GM12865 (cell line): ENCODE measurements around the gene HSD11B1L.
A peak's percentile ranks its signal among the peaks of the same experiment; 100 is the strongest.

ENCODE experiments used
- DNase-seq: peaks from one replicate; pipeline ENCODE4 v3.0.0; 2010; ENCODE audit warnings: low read depth
- H3K4me3 ChIP-seq: 2 replicates; pipeline ENCODE4 v1.5.1; 2011; ENCODE audit warnings: mild to moderate bottlenecking, low read depth, low read length, control low read depth
- TF ChIP-seq, protein P1 (sequence below): IDR thresholded peaks from 2 replicates; pipeline ENCODE4 v1.5.1; 2011; ENCODE audit warnings: low read length, control low read depth, low read depth, inconsistent platforms; ENCODE audit not compliant: insufficient read depth; ENCODE audit errors: missing control alignments

The HSD11B1L gene

DNA sequence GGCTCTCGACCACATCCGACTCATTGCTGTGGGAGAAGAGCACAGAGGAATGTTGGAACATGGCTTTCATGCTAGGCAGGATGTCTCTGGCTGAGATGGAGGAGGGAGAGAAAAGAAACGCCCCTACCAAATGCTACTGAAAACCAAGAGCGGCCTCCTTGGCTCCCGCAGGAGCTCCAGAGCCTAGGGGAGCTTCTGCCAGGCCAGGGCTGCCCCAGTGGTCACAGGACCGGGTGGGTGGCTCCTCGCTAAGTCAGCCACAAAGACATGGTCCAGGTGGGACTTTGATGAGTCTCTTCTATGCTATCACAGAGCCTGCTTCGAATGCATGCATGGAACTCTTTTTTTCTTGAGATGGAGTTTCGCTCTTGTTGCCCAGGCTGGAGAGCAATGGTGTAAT, 32.4 kb downstream of the HSD11B1L start:
- TF ChIP-seq, protein P1, sequence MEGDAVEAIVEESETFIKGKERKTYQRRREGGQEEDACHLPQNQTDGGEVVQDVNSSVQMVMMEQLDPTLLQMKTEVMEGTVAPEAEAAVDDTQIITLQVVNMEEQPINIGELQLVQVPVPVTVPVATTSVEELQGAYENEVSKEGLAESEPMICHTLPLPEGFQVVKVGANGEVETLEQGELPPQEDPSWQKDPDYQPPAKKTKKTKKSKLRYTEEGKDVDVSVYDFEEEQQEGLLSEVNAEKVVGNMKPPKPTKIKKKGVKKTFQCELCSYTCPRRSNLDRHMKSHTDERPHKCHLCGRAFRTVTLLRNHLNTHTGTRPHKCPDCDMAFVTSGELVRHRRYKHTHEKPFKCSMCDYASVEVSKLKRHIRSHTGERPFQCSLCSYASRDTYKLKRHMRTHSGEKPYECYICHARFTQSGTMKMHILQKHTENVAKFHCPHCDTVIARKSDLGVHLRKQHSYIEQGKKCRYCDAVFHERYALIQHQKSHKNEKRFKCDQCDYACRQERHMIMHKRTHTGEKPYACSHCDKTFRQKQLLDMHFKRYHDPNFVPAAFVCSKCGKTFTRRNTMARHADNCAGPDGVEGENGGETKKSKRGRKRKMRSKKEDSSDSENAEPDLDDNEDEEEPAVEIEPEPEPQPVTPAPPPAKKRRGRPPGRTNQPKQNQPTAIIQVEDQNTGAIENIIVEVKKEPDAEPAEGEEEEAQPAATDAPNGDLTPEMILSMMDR, result no peak
- no peak for DNase-seq
- H3K4me3 ChIP-seq, result no peak overlapping the region

DNA sequence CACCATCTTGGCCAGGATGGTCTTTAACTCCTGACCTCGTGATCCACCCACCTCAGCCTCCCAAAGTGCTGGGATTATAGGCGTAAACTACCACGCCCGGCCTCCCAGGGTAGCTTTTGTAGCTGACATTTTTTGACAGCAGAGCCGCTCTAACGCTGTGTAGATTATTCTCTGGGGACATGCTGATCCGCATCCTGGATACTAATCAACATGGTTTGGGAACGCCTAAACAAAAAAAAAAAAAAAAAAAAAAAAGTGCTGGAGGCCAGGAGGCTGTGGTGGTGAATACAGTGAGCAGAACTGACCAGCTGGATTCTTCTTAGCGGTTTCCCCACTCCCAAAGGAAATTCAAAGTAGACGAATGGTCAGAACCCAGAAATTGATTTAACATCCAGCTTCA, 34.0 kb downstream of the HSD11B1L start:
- no peak overlapping the region for H3K4me3 ChIP-seq
- DNase-seq, result no peak
- TF ChIP-seq, protein P1, result no peak

DNA sequence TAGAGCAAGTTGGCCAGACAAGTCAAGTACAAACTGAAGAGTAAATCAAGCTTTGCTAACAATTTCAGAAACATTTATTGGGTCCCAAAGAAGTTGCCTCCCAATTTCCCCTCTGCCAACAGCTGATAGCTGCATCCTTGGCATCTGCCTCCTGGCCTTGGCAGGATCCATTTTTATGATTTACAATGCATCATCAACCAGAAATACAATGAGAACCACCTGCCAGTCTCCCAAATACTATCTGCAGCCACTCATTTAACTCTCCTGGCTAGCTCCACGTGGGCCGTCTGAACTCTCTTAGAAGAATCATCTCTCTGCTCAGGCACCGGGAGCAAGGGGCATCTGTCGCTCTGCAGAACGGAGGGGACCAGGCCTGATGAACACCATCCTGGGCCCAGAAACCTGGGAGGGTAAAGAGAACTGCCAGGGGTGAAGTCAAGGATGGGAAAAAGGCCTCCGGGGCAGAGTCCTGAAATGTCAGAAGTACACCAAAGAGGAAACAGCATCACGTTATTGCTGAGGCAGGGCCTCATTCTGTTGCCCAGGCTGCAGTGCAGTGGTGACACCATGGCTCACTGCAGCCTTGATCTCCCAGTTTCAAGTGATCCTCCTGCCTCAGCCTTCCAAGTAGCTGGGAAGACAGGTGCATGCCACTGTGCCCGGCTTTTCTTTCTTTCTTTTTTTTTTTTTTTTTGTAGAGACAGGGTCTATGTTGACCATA, 36.5 kb downstream of the HSD11B1L start:
- no peak for DNase-seq
- no peak overlapping the region for H3K4me3 ChIP-seq
- TF ChIP-seq, protein P1, result no peak

DNA sequence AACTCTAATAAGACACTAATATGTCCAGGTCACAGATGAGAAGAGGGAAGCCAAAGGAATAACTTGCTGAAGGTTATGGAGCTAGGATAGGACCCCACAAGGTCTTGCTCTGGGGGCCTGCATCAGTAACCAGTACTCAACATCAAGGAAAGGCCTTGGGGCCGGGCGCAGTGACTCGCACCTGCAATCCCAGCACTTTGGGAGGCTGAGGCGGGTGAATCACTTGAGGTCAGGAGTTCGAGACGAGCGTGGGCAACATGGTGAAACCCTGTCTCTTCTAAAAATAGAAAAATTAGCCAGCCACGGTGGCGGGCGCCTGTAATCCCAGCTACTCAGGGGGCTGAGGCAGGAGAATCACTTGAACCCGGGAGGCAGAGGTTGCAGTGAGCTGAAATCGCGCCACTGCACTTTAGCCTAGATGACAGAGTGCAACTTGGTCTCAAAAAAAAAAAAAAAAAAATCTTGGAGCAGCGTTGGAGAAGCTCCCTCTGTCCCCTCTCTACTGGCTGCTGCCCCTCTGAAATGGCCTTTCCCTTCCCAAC, 37.3 kb downstream of the HSD11B1L start:
- DNase-seq, result no peak
- peak overlapping the region; percentile 73 for H3K4me3 ChIP-seq
- TF ChIP-seq, protein P1, result no peak

DNA sequence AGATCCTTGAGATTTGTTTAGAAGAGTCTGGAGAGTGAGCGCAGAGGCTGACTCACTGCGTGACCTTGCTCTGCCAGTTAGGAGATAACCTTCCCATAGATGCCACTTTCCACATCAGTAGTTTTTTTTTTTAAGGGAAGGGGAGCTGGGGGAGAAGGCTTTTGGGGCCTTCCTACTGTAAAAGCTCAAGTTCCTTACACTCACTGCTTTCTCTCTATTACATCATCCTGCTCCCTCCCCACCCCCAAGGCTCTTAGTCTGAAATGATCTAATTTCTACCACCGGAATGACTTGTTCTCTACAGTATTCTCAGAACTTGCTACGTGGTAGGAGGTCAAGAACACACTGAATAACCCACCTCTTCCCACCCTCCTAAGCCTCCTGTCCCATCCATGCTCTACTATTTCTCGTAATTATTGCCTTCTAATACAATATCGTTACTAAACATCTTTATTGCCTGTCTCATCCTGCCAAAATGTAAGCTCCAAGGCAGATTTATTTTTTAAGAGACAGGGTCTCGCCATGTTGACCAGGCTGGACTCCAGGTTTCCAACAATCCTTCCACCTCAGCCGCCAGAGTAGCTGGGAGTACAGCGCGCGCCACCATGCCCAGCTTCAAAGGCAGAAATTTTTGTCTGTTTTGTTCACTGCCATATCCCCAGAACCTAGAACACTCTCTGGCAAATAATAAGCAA, 37.9 kb downstream of the HSD11B1L start:
- TF ChIP-seq, protein P1, result no peak
- H3K4me3 ChIP-seq, result peak overlapping the region; percentile 73
- peak; percentile 70 for DNase-seq

DNA sequence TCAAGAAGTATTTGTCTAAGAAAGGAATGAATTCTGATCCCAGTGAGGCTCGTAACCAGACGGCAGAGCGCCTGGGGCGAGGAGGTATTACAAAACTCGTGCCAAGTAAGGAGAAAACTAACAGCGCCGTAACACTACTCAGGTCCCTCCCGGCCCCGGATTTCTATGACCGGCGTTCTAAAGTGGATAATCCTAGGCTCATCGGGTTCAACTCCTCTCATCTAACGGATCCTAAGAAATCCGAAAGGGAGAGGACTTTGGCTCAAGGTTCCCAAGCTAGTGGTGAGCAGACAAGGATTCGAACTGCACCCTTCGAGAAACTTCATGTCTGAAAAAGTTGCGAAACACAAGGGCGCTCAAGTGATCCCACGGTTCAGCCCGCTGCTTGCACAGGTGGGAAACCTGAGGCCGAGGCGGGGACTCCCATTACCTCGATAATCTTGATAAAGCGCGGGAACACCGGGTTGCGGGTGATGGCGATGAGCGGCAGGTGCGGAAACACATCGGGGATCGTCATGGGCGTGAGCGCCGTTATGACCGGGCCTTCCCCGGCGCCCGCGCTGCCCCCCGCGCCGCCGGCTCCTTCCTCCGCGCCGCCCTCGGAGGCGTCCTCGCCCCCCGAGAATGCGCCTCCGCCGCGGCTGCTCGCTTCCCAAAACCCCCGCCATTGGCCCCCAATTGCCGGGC, 38.6 kb downstream of the HSD11B1L start:
- TF ChIP-seq, protein P1, result no peak
- peak overlapping the region; percentile 73 for H3K4me3 ChIP-seq
- DNase-seq, result peak; percentile 36
